OCI-LY7 (cell line): ENCODE results near the gene EFNA3. TPM values are rescaled to one million over a fixed set of nuclear protein-coding genes. Genes with fewer than 3 reads are reported as not detected.

Source experiments
- BruUV-seq: library from RNA; stranded (reverse); fragments of 400-500 nt; replicated peaks from 2 replicates; lab custom pipeline; 2021; lab: Mats Ljungman, UMichigan
- CTCF ChIA-PET: fragments of 300-600 bp; sonication (Branson Sonifier 250); formaldehyde crosslinking; loops from one replicate; lab custom pipeline; 2022; ENCODE audit warnings: antibody characterized with exemption; ENCODE audit not compliant: unreplicated experiment; lab: Charles Lee
- POLR2A ChIA-PET: fragments of 300-600 bp; sonication (Branson Sonifier 250); formaldehyde crosslinking; loops from one replicate; lab custom pipeline; 2022; ENCODE audit warnings: antibody characterized with exemption; lab: Charles Lee
- DNase-seq: peaks from one replicate; pipeline ENCODE4 v3.0.0-alpha.2; 2015; ENCODE audit warnings: low spot score
- H2AFZ ChIP-seq: fragments of 200-600 bp; sonication (generic), shearing (Covaris generic); 2 replicates; pipeline ENCODE4 v1.6.1; 2014; ENCODE audit warnings: mild to moderate bottlenecking, antibody characterized with exemption, low read length, moderate library complexity
- H3K27ac ChIP-seq: fragments of 200-600 bp; sonication (generic); 2 replicates; pipeline ENCODE4 v1.5.1; 2014; ENCODE audit warnings: mixed run types, low read depth, mild to moderate bottlenecking, moderate library complexity, low read length, inconsistent platforms; ENCODE audit not compliant: poor library complexity, severe bottlenecking
- H3K36me3 ChIP-seq: fragments of 200-600 bp; sonication (generic); 2 replicates; pipeline ENCODE4 v1.6.1; 2014; ENCODE audit warnings: mild to moderate bottlenecking, antibody characterized with exemption, low read length, moderate library complexity, mixed read lengths; ENCODE audit not compliant: insufficient read depth
- H3K4me1 ChIP-seq: fragments of 200-600 bp; sonication (generic); 2 replicates; pipeline ENCODE4 v1.5.1; 2014; ENCODE audit warnings: mild to moderate bottlenecking, low read length; ENCODE audit not compliant: insufficient read depth, poor library complexity, severe bottlenecking
- H3K4me2 ChIP-seq: fragments of 200-600 bp; sonication (generic); 2 replicates; pipeline ENCODE4 v1.6.1; 2014; ENCODE audit warnings: mild to moderate bottlenecking, low read length
- H3K4me3 ChIP-seq: fragments of 200-600 bp; sonication (generic); 2 replicates; pipeline ENCODE4 v1.5.1; 2014; ENCODE audit warnings: mild to moderate bottlenecking, low read depth, low read length; ENCODE audit not compliant: poor library complexity, severe bottlenecking
- H3K79me2 ChIP-seq: fragments of 200-600 bp; sonication (generic); 2 replicates; pipeline ENCODE4 v1.6.1; 2016; ENCODE audit warnings: low read depth, mild to moderate bottlenecking, low read length, moderate library complexity, mixed read lengths; ENCODE audit not compliant: insufficient read depth
- H3K9me2 ChIP-seq: fragments of 200-600 bp; sonication (generic); 2 replicates; pipeline ENCODE4 v1.6.1; 2016; ENCODE audit warnings: mild to moderate bottlenecking, low read length, mixed read lengths; ENCODE audit not compliant: insufficient read depth
- H3K9me3 ChIP-seq: fragments of 200-600 bp; sonication (generic); 2 replicates; pipeline ENCODE4 v1.6.1; 2014; ENCODE audit warnings: mild to moderate bottlenecking, mixed run types, low read length, mixed read lengths
- H4K20me1 ChIP-seq: fragments of 200-600 bp; sonication (generic); 2 replicates; pipeline ENCODE4 v1.6.1; 2014; ENCODE audit warnings: mild to moderate bottlenecking, antibody characterized with exemption, low read length, moderate library complexity, mixed read lengths; ENCODE audit not compliant: insufficient read depth
- CTCF ChIP-seq: fragments of 200-600 bp; sonication (generic); conservative IDR thresholded peaks from 2 replicates; pipeline ENCODE4 v1.5.1; 2014; ENCODE audit warnings: mild to moderate bottlenecking, antibody characterized with exemption, low read length, moderate library complexity, mixed read lengths
- EZH2phosphoT487 ChIP-seq: fragments of 200-600 bp; sonication (generic); IDR thresholded peaks from 2 replicates; pipeline ENCODE4 v1.6.1; 2018; ENCODE audit warnings: low read depth, borderline replicate concordance, mild to moderate bottlenecking, mixed run types, antibody characterized with exemption, low read length, moderate library complexity, mixed read lengths
- intact Hi-C: fragments of 100-400 bp; cut with micrococcal nuclease; formaldehyde crosslinking; loops from one replicate; pipeline ENCODE4 v1.10.0; 2022; ENCODE audit not compliant: unreplicated experiment
- total RNA-seq, 2 experiments: library from RNA; depleted of rRNA in 1 of 2; stranded (reverse); fragments of >200 nt in 1 of 2; shearing (Covaris generic) in 1 of 2; gene quantifications; 2 replicates each; pipeline ENCODE4 v1.2.3, GENCODE V29; 2014 to 2022

EFNA3 gene
- total RNA-seq, 2 experiments from 2014 or later, result 6.7 to 10.8 TPM

GRCh38 chr1:155134322-155134721 is 55.7 kb downstream of the EFNA3 start:
- no peaks in the 10 kb centered on the region for H4K20me1 ChIP-seq
- H3K4me2 ChIP-seq, result peak overlapping the region; percentile 91
- TF ChIP-seq EZH2phosphoT487 (no peak), CTCF (no peak)
- H2AFZ ChIP-seq, result no peak overlapping the region
- peaks cover 13% of the 10 kb centered on the region; the same call in 1 of the 2 replicates for H3K36me3 ChIP-seq
- no peak overlapping the region for H3K27ac ChIP-seq
- H3K9me2 ChIP-seq, result no peaks in the 10 kb centered on the region
- H3K79me2 ChIP-seq, result no peaks in the 10 kb centered on the region; the same call in 1 of the 2 replicates
- POLR2A ChIA-PET, result interaction anchor here (0.6 to 1.4 kb wide), 3 partner anchors 17 to 90 kb away, joined by 3 read pairs; no protein-coding TSS in a partner anchor
- H3K4me1 ChIP-seq, result peaks cover 25% of the 10 kb centered on the region
- no peaks in the 10 kb centered on the region for H3K9me3 ChIP-seq
- CTCF ChIA-PET, result no interaction called here
- DNase-seq, result no peak
- intact Hi-C loops, result no loop called here
- H3K4me3 ChIP-seq, result peak overlapping the region; percentile 81
- no TSS peak for BruUV-seq

DNA sequence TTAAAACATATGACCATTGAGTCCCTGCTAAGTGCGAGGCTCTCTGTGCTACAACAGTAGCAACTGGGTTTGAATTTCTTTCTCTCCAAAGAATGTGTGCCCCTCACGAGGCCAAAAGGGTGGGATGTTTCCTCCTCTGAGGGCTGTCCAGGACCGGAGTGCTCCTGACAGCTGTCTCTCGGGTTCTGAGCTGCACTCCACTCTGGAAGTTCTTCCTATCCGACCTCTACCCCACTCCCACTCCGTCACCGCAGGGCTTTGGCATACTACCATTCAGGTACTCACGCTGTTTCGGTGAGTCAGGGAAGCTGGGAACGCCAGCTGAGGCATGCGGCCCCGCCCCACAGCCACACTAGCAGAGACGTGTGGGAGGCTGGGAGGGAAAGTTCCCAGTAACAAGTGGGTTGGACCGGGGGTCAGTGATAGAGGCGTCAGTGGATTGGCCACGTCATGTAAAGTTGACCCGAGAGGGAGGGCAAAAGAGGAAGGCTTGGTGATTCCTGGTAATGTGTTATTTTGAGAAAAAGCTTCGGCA is 56.3 kb downstream of the EFNA3 start:
- intact Hi-C loops, result no loop called here
- Histone ChIP-seq H3K79me2 (peaks cover 5% of the 10 kb centered on the region; the same call in 1 of the 2 replicates), H4K20me1 (no peaks in the 10 kb centered on the region), H3K4me2 (peak overlapping the region; percentile 91), H2AFZ (peak overlapping the region; percentile 65; the same call in 1 of the 2 replicates), H3K4me3 (peak overlapping the region; percentile 81), H3K9me3 (no peaks in the 10 kb centered on the region), H3K27ac (peak overlapping the region; percentile 67), H3K36me3 (peaks cover 13% of the 10 kb centered on the region; the same call in 1 of the 2 replicates), H3K9me2 (no peaks in the 10 kb centered on the region), H3K4me1 (peaks cover 25% of the 10 kb centered on the region)
- no peak for DNase-seq
- ChIA-PET CTCF (no interaction called here), POLR2A (interaction anchor here (0.6 to 1.4 kb wide), 2 partner anchors 16 to 89 kb away, joined by 3 read pairs; no protein-coding TSS in a partner anchor)
- BruUV-seq, result TSS peak; percentile 80
- TF ChIP-seq EZH2phosphoT487 (no peak), CTCF (no peak)
